Ovary (tissue), 3 donors: Measurements from ENCODE around the gene EOLA2.
"Not testable (repeated sequence)": the region's sequence is repeated elsewhere in the genome, so short reads cannot be mapped to it uniquely, and the experiment has no call there.

Source experiments
- EP300 ChIP-seq: sonication (generic); formaldehyde crosslinking; IDR thresholded peaks from one replicate; pipeline ENCODE4 v1.6.1; 2017; ENCODE audit warnings: antibody characterized with exemption
- POLR2A ChIP-seq: fragments of 450-650 bp; IDR thresholded peaks from one replicate; pipeline ENCODE4 v1.6.1; 2017; ENCODE audit warnings: antibody characterized with exemption, mild to moderate bottlenecking, moderate library complexity
- TF ChIP-seq, protein P1 (sequence below), 3 donors: fragments of 450-650 bp in 2 of 3; fragments of 200-600 bp in 1 of 3; IDR thresholded peaks; one replicate each; pipeline versions ENCODE4 v1.5.1 to v1.8.0; 2016 to 2022; ENCODE audit warnings: antibody characterized with exemption in 3 of 3, mild to moderate bottlenecking in 1 of 3
- donor health status: DM: no; HTN: no; CAD: no.

DNA sequence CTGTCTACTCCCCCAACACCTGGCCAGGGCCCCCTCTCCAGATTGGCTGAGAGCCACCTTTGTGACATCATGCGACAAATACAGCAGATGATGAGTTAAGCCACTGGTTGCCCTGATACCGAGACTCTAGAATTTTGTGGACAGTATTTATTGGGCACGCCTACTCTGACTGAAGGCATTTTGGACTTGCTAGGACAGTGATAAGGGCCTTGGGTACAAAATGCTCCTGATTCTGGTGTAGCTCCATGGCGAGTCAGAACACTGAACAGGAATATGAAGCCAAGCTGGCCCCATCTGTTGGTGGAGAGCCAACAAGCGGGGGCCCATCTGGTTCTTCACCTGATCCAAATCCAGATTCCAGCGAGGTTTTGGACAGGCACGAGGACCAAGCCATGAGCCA lies 8.9 kb downstream of the EOLA2 start, which contains the start of gene HSFX4:
- TF ChIP-seq, protein P1, sequence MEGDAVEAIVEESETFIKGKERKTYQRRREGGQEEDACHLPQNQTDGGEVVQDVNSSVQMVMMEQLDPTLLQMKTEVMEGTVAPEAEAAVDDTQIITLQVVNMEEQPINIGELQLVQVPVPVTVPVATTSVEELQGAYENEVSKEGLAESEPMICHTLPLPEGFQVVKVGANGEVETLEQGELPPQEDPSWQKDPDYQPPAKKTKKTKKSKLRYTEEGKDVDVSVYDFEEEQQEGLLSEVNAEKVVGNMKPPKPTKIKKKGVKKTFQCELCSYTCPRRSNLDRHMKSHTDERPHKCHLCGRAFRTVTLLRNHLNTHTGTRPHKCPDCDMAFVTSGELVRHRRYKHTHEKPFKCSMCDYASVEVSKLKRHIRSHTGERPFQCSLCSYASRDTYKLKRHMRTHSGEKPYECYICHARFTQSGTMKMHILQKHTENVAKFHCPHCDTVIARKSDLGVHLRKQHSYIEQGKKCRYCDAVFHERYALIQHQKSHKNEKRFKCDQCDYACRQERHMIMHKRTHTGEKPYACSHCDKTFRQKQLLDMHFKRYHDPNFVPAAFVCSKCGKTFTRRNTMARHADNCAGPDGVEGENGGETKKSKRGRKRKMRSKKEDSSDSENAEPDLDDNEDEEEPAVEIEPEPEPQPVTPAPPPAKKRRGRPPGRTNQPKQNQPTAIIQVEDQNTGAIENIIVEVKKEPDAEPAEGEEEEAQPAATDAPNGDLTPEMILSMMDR (IDR thresholded peaks at IDR 0.05): not testable (repeated sequence)
- TF ChIP-seq POLR2A, EP300: not testable (repeated sequence)
